Sigmoid colon (tissue), 3 donors: ENCODE results near the gene SLC9A9.

Experiments used
- CTCF ChIP-seq, 4 experiments: fragments of 450-650 bp in 3 of 4; fragments of 200-600 bp in 1 of 4; IDR thresholded peaks; one replicate each; pipeline ENCODE4 v1.5.1; 2016 to 2019; ENCODE audit warnings: antibody characterized with exemption in 4 of 4, mild to moderate bottlenecking in 3 of 4, moderate library complexity in 2 of 4
- POLR2A ChIP-seq, 2 donors: fragments of 450-650 bp; IDR thresholded peaks; one replicate each; pipeline ENCODE4 v1.6.1; 2016; ENCODE audit warnings: antibody characterized with exemption in 2 of 2, mild to moderate bottlenecking in 2 of 2, moderate library complexity in 2 of 2

- TF ChIP-seq CTCF (IDR thresholded peaks at IDR 0.05) (no peak), POLR2A (IDR thresholded peaks at IDR 0.05) (no peak)
Observed at GRCh38 chr3:143514874-143515273, 333.4 kb downstream of the SLC9A9 start.
